ENCODE data around the gene EML3. TPM values are rescaled to one million over a fixed set of nuclear protein-coding genes. Genes with fewer than 3 reads are reported as not detected.

Gene EML3
- total RNA-seq, 1 experiment from 2014 or later = 88.8 TPM

DNA sequence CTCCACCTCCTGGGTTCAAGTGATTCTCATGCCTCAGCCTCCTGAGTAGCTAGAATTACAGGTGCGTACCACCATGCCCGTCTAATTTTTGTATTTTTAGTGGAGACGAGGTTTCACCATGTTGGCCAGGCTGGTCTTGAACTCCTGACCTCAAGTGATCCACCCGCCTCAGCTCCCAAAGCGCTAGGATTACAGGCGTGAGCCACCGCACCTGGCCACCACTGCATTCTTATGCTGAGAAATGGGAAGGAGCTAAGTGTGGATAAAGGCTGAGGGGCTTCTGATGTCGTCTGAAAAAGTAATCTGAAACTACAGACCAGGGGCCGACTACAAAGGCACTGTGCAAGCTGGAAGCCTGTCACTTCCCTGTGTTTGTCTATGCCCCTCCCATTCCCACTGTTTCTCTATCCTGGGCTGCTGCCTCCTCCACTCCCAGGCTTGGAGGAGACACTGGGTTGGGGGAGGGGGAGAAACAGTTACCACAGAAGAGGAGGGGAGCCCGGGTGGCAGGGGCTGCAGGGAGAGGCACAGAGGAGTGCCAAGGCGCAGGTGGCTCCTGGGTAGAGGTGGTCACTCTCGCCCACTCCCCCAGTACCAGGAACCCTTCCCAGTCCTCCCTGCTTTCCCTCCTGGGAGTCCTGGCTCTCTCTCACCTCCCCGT lies 8.0 kb downstream of the EML3 start:
- ATAC-seq (no peak), DNase-seq (ENCODE audit: low read depth, low spot score) (no peak)
- TF ChIP-seq SIN3A (IDR thresholded peaks at IDR 0.05; ENCODE audit: borderline replicate concordance, insufficient read depth, low read depth, low read length) (no peak), POLR2AphosphoS5 (IDR thresholded peaks at IDR 0.05; ENCODE audit: low read depth, low read length) (no peak), TCF7L2 (IDR thresholded peaks at IDR 0.05; ENCODE audit: low read depth, low read length) (no peak)
- TF ChIP-seq, protein P1, sequence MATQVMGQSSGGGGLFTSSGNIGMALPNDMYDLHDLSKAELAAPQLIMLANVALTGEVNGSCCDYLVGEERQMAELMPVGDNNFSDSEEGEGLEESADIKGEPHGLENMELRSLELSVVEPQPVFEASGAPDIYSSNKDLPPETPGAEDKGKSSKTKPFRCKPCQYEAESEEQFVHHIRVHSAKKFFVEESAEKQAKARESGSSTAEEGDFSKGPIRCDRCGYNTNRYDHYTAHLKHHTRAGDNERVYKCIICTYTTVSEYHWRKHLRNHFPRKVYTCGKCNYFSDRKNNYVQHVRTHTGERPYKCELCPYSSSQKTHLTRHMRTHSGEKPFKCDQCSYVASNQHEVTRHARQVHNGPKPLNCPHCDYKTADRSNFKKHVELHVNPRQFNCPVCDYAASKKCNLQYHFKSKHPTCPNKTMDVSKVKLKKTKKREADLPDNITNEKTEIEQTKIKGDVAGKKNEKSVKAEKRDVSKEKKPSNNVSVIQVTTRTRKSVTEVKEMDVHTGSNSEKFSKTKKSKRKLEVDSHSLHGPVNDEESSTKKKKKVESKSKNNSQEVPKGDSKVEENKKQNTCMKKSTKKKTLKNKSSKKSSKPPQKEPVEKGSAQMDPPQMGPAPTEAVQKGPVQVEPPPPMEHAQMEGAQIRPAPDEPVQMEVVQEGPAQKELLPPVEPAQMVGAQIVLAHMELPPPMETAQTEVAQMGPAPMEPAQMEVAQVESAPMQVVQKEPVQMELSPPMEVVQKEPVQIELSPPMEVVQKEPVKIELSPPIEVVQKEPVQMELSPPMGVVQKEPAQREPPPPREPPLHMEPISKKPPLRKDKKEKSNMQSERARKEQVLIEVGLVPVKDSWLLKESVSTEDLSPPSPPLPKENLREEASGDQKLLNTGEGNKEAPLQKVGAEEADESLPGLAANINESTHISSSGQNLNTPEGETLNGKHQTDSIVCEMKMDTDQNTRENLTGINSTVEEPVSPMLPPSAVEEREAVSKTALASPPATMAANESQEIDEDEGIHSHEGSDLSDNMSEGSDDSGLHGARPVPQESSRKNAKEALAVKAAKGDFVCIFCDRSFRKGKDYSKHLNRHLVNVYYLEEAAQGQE (IDR thresholded peaks at IDR 0.05; ENCODE audit: insufficient read depth in 1 of 2, low read depth in 2 of 2, low read length in 1 of 2) = no peak
- TF ChIP-seq, protein P2, sequence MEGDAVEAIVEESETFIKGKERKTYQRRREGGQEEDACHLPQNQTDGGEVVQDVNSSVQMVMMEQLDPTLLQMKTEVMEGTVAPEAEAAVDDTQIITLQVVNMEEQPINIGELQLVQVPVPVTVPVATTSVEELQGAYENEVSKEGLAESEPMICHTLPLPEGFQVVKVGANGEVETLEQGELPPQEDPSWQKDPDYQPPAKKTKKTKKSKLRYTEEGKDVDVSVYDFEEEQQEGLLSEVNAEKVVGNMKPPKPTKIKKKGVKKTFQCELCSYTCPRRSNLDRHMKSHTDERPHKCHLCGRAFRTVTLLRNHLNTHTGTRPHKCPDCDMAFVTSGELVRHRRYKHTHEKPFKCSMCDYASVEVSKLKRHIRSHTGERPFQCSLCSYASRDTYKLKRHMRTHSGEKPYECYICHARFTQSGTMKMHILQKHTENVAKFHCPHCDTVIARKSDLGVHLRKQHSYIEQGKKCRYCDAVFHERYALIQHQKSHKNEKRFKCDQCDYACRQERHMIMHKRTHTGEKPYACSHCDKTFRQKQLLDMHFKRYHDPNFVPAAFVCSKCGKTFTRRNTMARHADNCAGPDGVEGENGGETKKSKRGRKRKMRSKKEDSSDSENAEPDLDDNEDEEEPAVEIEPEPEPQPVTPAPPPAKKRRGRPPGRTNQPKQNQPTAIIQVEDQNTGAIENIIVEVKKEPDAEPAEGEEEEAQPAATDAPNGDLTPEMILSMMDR (IDR thresholded peaks at IDR 0.05) = no peak
- in situ Hi-C loops (cut with HindIII; ENCODE audit: low pct_unique_long_range_greater_than_20kb, low sequenced_read_pairs) = no loop called here
- Histone ChIP-seq H3K4me3 (ENCODE audit: low read depth in 2 of 2, low read length in 2 of 2) (no peak overlapping the region), H3K27ac (ENCODE audit: low read length) (no peak overlapping the region), H3K9me3 (ENCODE audit: control insufficient read depth, insufficient read depth, low read depth, low read length) (no peaks in the 10 kb centered on the region), H3K27me3 (ENCODE audit: control insufficient read depth, insufficient read depth, low read length) (no peaks in the 10 kb centered on the region), H3K4me1 (ENCODE audit: control insufficient read depth, insufficient read depth, low read length) (peaks cover 19% of the 10 kb centered on the region), H3K36me3 (ENCODE audit: control insufficient read depth, insufficient read depth, low read length) (peaks cover 11% of the 10 kb centered on the region)
- intact Hi-C loops (cut with micrococcal nuclease; ENCODE audit: unreplicated experiment) = no loop called here
- ChIA-PET POLR2A (no interaction called here), CTCF (no interaction called here)
- no TSS peak for BruUV-seq (replicated peaks)

DNA sequence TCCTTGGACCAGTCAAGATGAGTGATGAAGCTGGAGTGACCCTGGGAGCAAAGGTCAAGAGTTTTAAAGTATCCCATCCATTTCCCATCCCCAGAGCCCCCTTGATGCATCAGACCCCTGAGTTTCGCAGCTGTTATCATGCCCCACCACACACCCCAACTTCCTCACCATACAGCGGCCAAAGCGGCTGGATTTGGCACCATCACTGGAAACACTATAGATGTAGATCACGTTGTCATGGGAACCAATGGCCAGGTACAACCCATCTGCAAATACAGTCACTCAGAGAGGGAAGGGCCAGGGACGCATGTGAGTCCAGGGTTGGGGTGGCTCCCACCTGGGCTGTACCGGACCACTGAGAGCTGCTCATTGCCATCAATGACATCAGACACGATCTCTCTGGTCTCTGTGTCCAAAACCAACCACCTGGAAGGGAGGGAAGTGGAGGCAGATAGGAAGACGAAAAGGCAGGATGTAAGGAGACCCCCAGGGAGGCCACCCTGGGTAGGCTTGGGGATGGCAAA lies 8.7 kb downstream of the EML3 start:
- Histone ChIP-seq H3K9me3 (ENCODE audit: control insufficient read depth, insufficient read depth, low read depth, low read length) (no peaks in the 10 kb centered on the region), H3K27me3 (ENCODE audit: control insufficient read depth, insufficient read depth, low read length) (no peaks in the 10 kb centered on the region), H3K27ac (ENCODE audit: low read length) (no peak overlapping the region), H3K4me1 (ENCODE audit: control insufficient read depth, insufficient read depth, low read length) (peaks cover 26% of the 10 kb centered on the region), H3K36me3 (ENCODE audit: control insufficient read depth, insufficient read depth, low read length) (peaks cover 14% of the 10 kb centered on the region), H3K4me3 (ENCODE audit: low read depth in 2 of 2, low read length in 2 of 2) (no peak overlapping the region)
- CTCF ChIA-PET = no interaction called here
- intact Hi-C loops (cut with micrococcal nuclease; ENCODE audit: unreplicated experiment) (no loop called here), in situ Hi-C loops (cut with HindIII; ENCODE audit: low pct_unique_long_range_greater_than_20kb, low sequenced_read_pairs) (no loop called here)
- TF ChIP-seq SIN3A (IDR thresholded peaks at IDR 0.05; ENCODE audit: borderline replicate concordance, insufficient read depth, low read depth, low read length) (no peak), TCF7L2 (IDR thresholded peaks at IDR 0.05; ENCODE audit: low read depth, low read length) (no peak), POLR2AphosphoS5 (IDR thresholded peaks at IDR 0.05; ENCODE audit: low read depth, low read length) (no peak)
- TF ChIP-seq, protein P2 (IDR thresholded peaks at IDR 0.05) = no peak
- TF ChIP-seq, protein P1 (IDR thresholded peaks at IDR 0.05; ENCODE audit: insufficient read depth in 1 of 2, low read depth in 2 of 2, low read length in 1 of 2) = no peak
- DNase-seq (ENCODE audit: low read depth, low spot score) (no peak), ATAC-seq (no peak)
- BruUV-seq (replicated peaks) = no TSS peak
- POLR2A ChIA-PET = no interaction called here
